Prostate gland (tissue), 2 donors: Measurements from ENCODE around the gene MYO1G. TPM values are rescaled to one million over a fixed set of nuclear protein-coding genes. Genes with fewer than 3 reads are reported as not detected.
"Not testable (repeated sequence)": the region's sequence is repeated elsewhere in the genome, so short reads cannot be mapped to it uniquely, and the experiment has no call there.

Source experiments
- DNase-seq: peaks from one replicate; pipeline ENCODE4 v3.0.0-alpha.2; 2019; ENCODE audit warnings: low spot score
- H3K27ac ChIP-seq, 2 donors: fragments of 200-600 bp; sonication (generic); 2 replicates each; pipeline ENCODE4 v1.5.1; 2017 to 2019
- H3K27me3 ChIP-seq: fragments of 200-600 bp; sonication (generic); replicated peaks from 2 replicates; pipeline ENCODE4 v1.5.1; 2019; ENCODE audit not compliant: insufficient read depth
- H3K36me3 ChIP-seq, 2 donors: fragments of 200-600 bp; sonication (generic); 1 replicate in 1 of 2; 2 replicates in 1 of 2; pipeline versions ENCODE4 v1.5.1 to v1.8.1; 2017 to 2019
- H3K4me1 ChIP-seq: fragments of 200-600 bp; sonication (generic); replicated peaks from 2 replicates; pipeline ENCODE4 v1.5.1; 2019
- H3K4me3 ChIP-seq, 2 donors: fragments of 200-600 bp; sonication (generic); 2 replicates each; pipeline ENCODE4 v1.5.1; 2017 to 2019
- H3K9me3 ChIP-seq: fragments of 200-600 bp; sonication (generic); 2 replicates; pipeline ENCODE4 v1.5.1; 2017
- CTCF ChIP-seq, 4 experiments: fragments of 200-600 bp in 2 of 4; fragments of 450-650 bp in 2 of 4; sonication (generic) in 2 of 4; IDR thresholded peaks; 1 replicate in 3 of 4; 2 replicates in 1 of 4; pipeline ENCODE4 v1.5.1; 2016 to 2019; ENCODE audit warnings: antibody characterized with exemption in 4 of 4, mild to moderate bottlenecking in 2 of 4, moderate library complexity in 2 of 4
- POLR2A ChIP-seq: fragments of 450-650 bp; IDR thresholded peaks from one replicate; pipeline ENCODE4 v1.6.1; 2016; ENCODE audit warnings: antibody characterized with exemption, mild to moderate bottlenecking
- POLR2AphosphoS5 ChIP-seq: sonication (generic); formaldehyde crosslinking; IDR thresholded peaks from one replicate; pipeline ENCODE4 v1.6.1; 2017; ENCODE audit warnings: antibody characterized with exemption
- WGBS: methylation state at CpG from one replicate; pipeline ENCODE4 v1.1.5; 2018; 5-methylcytosine and 5-hydroxymethylcytosine counted together
- intact Hi-C: fragments of 100-400 bp; cut with DNase I; formaldehyde crosslinking; loops from one replicate; pipeline ENCODE4 v1.14.2; 2022
- total RNA-seq, 2 donors: library from RNA; depleted of rRNA; stranded (reverse); fragments of >200 nt; gene quantifications; one replicate each; pipeline ENCODE4 v1.1.0, GENCODE V29; 2016

The MYO1G gene
- total RNA-seq, 2 donors from 2014 or later: 1.9 to 2.7 TPM

GRCh38 chr7:45026013-45026412, 47.2 kb upstream of the MYO1G start:
- intact Hi-C loops: no loop called here
- H3K4me3 ChIP-seq: no peak overlapping the region
- no peak overlapping the region for H3K27ac ChIP-seq
- DNase-seq: no peak
- WGBS: 92% methylated on average over 1 of the region's 1 CpG
- H3K27me3 ChIP-seq: no peaks in the 10 kb centered on the region
- TF ChIP-seq CTCF (IDR thresholded peaks at IDR 0.05) (no peak), POLR2A (no peak)
- no peaks in the 10 kb centered on the region for H3K4me1 ChIP-seq
- H3K36me3 ChIP-seq: no peaks in the 10 kb centered on the region
- no peaks in the 10 kb centered on the region for H3K9me3 ChIP-seq

GRCh38 chr7:45025473-45025872, 46.7 kb upstream of the MYO1G start:
- H3K27me3 ChIP-seq, H3K4me3 ChIP-seq, H3K36me3 ChIP-seq, H3K27ac ChIP-seq, H3K9me3 ChIP-seq, DNase-seq, H3K4me1 ChIP-seq, intact Hi-C loops: not testable (repeated sequence)
- 96% methylated on average over 12 of the region's 12 CpGs for WGBS

- WGBS: 76% methylated on average over 2 of the region's 2 CpGs
- H3K27ac ChIP-seq: no peak overlapping the region
- no peaks in the 10 kb centered on the region for H3K4me1 ChIP-seq
- TF ChIP-seq CTCF (IDR thresholded peaks at IDR 0.05): no peak
- no peak for TF ChIP-seq POLR2A
- TF ChIP-seq POLR2AphosphoS5: no peak
- H3K9me3 ChIP-seq: no peaks in the 10 kb centered on the region
- no peak overlapping the region for H3K4me3 ChIP-seq
- no peak for DNase-seq
- intact Hi-C loops: no loop called here
- no peaks in the 10 kb centered on the region for H3K36me3 ChIP-seq
- no peaks in the 10 kb centered on the region for H3K27me3 ChIP-seq
These were observed 45.4 kb upstream of the MYO1G start for GRCh38 chr7:45024126-45024744.

DNA sequence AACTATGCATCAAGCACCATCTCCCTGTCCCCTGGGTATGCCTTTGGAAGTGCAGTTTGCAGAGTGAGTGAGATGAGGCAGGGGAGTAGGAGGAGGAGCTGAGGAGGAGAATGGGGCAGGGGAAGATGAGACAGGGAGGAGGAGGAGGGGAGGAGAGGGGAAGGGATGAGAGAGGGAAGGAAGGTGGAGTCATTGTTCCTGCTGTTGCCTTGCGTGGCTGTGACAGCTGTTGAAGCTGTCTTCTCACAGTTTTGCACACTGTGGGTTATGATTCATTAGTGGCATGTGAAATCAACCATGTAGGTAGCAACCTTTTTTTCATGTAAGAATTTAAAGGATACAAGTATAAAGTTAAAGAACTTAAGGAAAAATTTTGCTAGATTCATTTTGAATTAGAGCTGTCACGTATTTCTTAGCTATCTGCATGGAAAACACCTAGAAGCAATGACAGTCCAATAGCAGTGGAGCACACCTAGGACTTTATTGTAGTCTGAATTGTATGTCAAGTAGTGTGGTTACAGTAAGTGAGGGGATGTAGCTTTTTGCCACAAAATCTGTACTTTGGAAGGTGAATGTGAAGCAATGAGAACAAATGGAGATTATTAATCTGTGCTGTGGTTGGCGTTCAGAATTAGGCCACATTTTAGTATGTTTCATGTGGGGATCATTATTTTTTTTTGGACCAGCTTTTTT, 42.9 kb upstream of the MYO1G start:
- Histone ChIP-seq H3K4me1 (no peaks in the 10 kb centered on the region), H3K9me3 (no peaks in the 10 kb centered on the region), H3K4me3 (no peak overlapping the region), H3K27me3 (no peaks in the 10 kb centered on the region), H3K27ac (no peak overlapping the region), H3K36me3 (no peaks in the 10 kb centered on the region)
- WGBS: 85% methylated on average over 3 of the region's 3 CpGs
- TF ChIP-seq POLR2A: no peak
- no peak for TF ChIP-seq CTCF (IDR thresholded peaks at IDR 0.05)
- no peak for TF ChIP-seq POLR2AphosphoS5
- intact Hi-C loops: no loop called here
- no peak for DNase-seq

DNA sequence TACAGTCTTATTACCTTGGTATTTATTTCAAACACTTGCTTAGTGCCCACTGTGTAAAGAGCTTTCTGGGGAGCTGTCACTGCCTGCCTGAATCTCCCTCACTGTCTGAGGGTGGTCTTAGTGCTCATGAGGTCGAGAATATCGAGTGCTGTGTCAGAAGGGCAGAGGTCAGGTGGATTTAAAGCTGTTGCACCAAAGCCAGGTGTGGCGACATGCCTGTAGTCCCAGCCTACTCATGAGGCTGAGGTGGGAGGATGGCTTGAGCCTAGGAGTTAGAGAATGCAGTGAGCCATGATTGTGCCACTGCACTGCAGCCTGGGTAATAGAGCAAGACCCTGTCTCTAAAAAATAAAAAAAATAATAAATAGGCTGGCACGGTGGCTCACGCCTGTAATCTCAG, 42.1 kb upstream of the MYO1G start:
- Histone ChIP-seq H3K9me3 (no peaks in the 10 kb centered on the region), H3K27me3 (no peaks in the 10 kb centered on the region), H3K36me3 (no peaks in the 10 kb centered on the region), H3K27ac (no peak overlapping the region), H3K4me1 (no peaks in the 10 kb centered on the region), H3K4me3 (no peak overlapping the region)
- TF ChIP-seq POLR2A: no peak
- no peak for TF ChIP-seq CTCF (IDR thresholded peaks at IDR 0.05)
- TF ChIP-seq POLR2AphosphoS5: no peak
- intact Hi-C loops: no loop called here
- 79% methylated on average over 5 of the region's 5 CpGs for WGBS
- DNase-seq: no peak
